ENCODE measurements around the gene ULK4.

DNA sequence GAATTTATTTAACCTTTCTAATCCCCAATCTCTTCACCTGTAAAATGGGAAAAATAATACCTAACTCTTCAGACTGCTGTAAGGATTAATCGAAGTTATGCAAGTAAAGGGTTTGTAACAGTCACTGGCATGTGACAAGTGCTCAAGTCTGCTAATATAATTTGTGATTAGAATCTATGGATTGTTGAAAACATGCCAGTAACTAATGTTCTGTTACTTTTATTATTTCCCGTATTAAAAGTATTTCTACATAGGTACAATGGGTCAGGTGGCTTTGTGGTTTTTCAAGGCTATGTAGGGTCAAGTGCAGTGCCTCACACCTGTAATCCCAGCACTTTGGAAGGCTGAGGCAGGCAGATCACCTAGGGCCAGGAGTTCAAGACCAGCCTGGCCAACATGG is 29.4 kb downstream of the ULK4 start:
- TF ChIP-seq, protein P1, sequence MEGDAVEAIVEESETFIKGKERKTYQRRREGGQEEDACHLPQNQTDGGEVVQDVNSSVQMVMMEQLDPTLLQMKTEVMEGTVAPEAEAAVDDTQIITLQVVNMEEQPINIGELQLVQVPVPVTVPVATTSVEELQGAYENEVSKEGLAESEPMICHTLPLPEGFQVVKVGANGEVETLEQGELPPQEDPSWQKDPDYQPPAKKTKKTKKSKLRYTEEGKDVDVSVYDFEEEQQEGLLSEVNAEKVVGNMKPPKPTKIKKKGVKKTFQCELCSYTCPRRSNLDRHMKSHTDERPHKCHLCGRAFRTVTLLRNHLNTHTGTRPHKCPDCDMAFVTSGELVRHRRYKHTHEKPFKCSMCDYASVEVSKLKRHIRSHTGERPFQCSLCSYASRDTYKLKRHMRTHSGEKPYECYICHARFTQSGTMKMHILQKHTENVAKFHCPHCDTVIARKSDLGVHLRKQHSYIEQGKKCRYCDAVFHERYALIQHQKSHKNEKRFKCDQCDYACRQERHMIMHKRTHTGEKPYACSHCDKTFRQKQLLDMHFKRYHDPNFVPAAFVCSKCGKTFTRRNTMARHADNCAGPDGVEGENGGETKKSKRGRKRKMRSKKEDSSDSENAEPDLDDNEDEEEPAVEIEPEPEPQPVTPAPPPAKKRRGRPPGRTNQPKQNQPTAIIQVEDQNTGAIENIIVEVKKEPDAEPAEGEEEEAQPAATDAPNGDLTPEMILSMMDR (IDR thresholded peaks at IDR 0.05) = no peak
- TF ChIP-seq TCF7L2 (IDR thresholded peaks at IDR 0.05; ENCODE audit: low read depth, low read length) (no peak), POLR2AphosphoS5 (IDR thresholded peaks at IDR 0.05; ENCODE audit: low read depth, low read length) (no peak), SIN3A (IDR thresholded peaks at IDR 0.05; ENCODE audit: borderline replicate concordance, insufficient read depth, low read depth, low read length) (no peak)
- TF ChIP-seq, protein P2, sequence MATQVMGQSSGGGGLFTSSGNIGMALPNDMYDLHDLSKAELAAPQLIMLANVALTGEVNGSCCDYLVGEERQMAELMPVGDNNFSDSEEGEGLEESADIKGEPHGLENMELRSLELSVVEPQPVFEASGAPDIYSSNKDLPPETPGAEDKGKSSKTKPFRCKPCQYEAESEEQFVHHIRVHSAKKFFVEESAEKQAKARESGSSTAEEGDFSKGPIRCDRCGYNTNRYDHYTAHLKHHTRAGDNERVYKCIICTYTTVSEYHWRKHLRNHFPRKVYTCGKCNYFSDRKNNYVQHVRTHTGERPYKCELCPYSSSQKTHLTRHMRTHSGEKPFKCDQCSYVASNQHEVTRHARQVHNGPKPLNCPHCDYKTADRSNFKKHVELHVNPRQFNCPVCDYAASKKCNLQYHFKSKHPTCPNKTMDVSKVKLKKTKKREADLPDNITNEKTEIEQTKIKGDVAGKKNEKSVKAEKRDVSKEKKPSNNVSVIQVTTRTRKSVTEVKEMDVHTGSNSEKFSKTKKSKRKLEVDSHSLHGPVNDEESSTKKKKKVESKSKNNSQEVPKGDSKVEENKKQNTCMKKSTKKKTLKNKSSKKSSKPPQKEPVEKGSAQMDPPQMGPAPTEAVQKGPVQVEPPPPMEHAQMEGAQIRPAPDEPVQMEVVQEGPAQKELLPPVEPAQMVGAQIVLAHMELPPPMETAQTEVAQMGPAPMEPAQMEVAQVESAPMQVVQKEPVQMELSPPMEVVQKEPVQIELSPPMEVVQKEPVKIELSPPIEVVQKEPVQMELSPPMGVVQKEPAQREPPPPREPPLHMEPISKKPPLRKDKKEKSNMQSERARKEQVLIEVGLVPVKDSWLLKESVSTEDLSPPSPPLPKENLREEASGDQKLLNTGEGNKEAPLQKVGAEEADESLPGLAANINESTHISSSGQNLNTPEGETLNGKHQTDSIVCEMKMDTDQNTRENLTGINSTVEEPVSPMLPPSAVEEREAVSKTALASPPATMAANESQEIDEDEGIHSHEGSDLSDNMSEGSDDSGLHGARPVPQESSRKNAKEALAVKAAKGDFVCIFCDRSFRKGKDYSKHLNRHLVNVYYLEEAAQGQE (IDR thresholded peaks at IDR 0.05; ENCODE audit: insufficient read depth in 1 of 2, low read depth in 2 of 2, low read length in 1 of 2) = no peak
